Measurements from ENCODE around the gene NHS. TPM values are rescaled to one million over a fixed set of nuclear protein-coding genes. Genes with fewer than 3 reads are reported as not detected.

The NHS gene
- total RNA-seq, 1 donor from 2014 or later = 14.9 TPM

- H3K4me3 Mint-ChIP-seq (ENCODE audit: unreplicated experiment) = no peak overlapping the region
- TF ChIP-seq CTCF (IDR thresholded peaks at IDR 0.05) = no peak
- no peaks in the 10 kb centered on the region for H3K27me3 Mint-ChIP-seq (ENCODE audit: low read depth)
- H3K27ac Mint-ChIP-seq (ENCODE audit: unreplicated experiment) = no peak overlapping the region
- no peak for DNase-seq (ENCODE audit: low spot score)
- H3K4me1 Mint-ChIP-seq (ENCODE audit: low read depth) = no peaks in the 10 kb centered on the region
- H3K9me3 Mint-ChIP-seq (ENCODE audit: low read depth) = no peaks in the 10 kb centered on the region
- H3K36me3 Mint-ChIP-seq (ENCODE audit: low read depth) = no peaks in the 10 kb centered on the region
These were observed 295.9 kb downstream of the NHS start for GRCh38 chrX:17670874-17671273.

GRCh38 chrX:17674601-17675000, 299.6 kb downstream of the NHS start:
- Mint-ChIP-seq H3K9me3 (ENCODE audit: low read depth) (no peaks in the 10 kb centered on the region), H3K36me3 (ENCODE audit: low read depth) (no peaks in the 10 kb centered on the region), H3K4me1 (ENCODE audit: low read depth) (peaks cover 3% of the 10 kb centered on the region), H3K27ac (ENCODE audit: unreplicated experiment) (no peak overlapping the region), H3K4me3 (ENCODE audit: unreplicated experiment) (no peak overlapping the region), H3K27me3 (ENCODE audit: low read depth) (no peaks in the 10 kb centered on the region)
- no peak for TF ChIP-seq CTCF (IDR thresholded peaks at IDR 0.05)
- no peak for DNase-seq (ENCODE audit: low spot score)

GRCh38 chrX:17679261-17679660, 304.3 kb downstream of the NHS start:
- TF ChIP-seq CTCF (IDR thresholded peaks at IDR 0.05) = no peak
- Mint-ChIP-seq H3K27ac (ENCODE audit: unreplicated experiment) (no peak overlapping the region), H3K4me1 (ENCODE audit: low read depth) (peaks cover 27% of the 10 kb centered on the region), H3K4me3 (ENCODE audit: unreplicated experiment) (no peak overlapping the region), H3K27me3 (ENCODE audit: low read depth) (no peaks in the 10 kb centered on the region), H3K9me3 (ENCODE audit: low read depth) (no peaks in the 10 kb centered on the region), H3K36me3 (ENCODE audit: low read depth) (no peaks in the 10 kb centered on the region)
- no peak for DNase-seq (ENCODE audit: low spot score)

- Mint-ChIP-seq H3K27ac (ENCODE audit: unreplicated experiment) (no peak overlapping the region), H3K36me3 (ENCODE audit: low read depth) (no peaks in the 10 kb centered on the region), H3K9me3 (ENCODE audit: low read depth) (no peaks in the 10 kb centered on the region), H3K27me3 (ENCODE audit: low read depth) (no peaks in the 10 kb centered on the region), H3K4me1 (ENCODE audit: low read depth) (peaks cover 27% of the 10 kb centered on the region), H3K4me3 (ENCODE audit: unreplicated experiment) (no peak overlapping the region)
- TF ChIP-seq CTCF (IDR thresholded peaks at IDR 0.05) = no peak
- no peak for DNase-seq (ENCODE audit: low spot score)
These were observed 304.8 kb downstream of the NHS start for GRCh38 chrX:17679820-17680219.

- no peaks in the 10 kb centered on the region for H3K27me3 Mint-ChIP-seq (ENCODE audit: low read depth)
- no peaks in the 10 kb centered on the region for H3K9me3 Mint-ChIP-seq (ENCODE audit: low read depth)
- H3K36me3 Mint-ChIP-seq (ENCODE audit: low read depth) = no peaks in the 10 kb centered on the region
- H3K4me3 Mint-ChIP-seq (ENCODE audit: unreplicated experiment) = no peak overlapping the region
- no peak for DNase-seq (ENCODE audit: low spot score)
- TF ChIP-seq CTCF (IDR thresholded peaks at IDR 0.05) = no peak
- H3K4me1 Mint-ChIP-seq (ENCODE audit: low read depth) = peaks cover 27% of the 10 kb centered on the region
- no peak overlapping the region for H3K27ac Mint-ChIP-seq (ENCODE audit: unreplicated experiment)
These were observed 305.9 kb downstream of the NHS start for GRCh38 chrX:17680732-17681413.
